ENCODE data around the gene GPRIN2. TPM values are rescaled to one million over a fixed set of nuclear protein-coding genes. Genes with fewer than 3 reads are reported as not detected.

Gene GPRIN2
- total and polyA plus RNA-seq, 2 of the 8 experiments (the other 6 are each of a cell fraction or from before 2014, with no cell fraction given), result 14.3 to 18.6 TPM

- Histone ChIP-seq H4K5ac (ENCODE audit: insufficient read length, low read depth, low read length) (no peak overlapping the region), H3K4me1 (replicated peaks in 1 of 4; ENCODE audit: control insufficient read depth in 3 of 4, insufficient read depth in 4 of 4, low read length in 3 of 4) (peaks cover 0 to 7% (median 0%) of the 10 kb centered on the region in 4 experiments; a peak in 1 of 7 replicates), H2AK5ac (ENCODE audit: low read depth, low read length) (peak overlapping the region; percentile 69), H3K79me1 (ENCODE audit: low read depth, low read length) (no peaks in the 10 kb centered on the region), H3K18ac (ENCODE audit: extremely low read depth, low read length) (no peak overlapping the region), H2BK5ac (ENCODE audit: low read depth, low read length) (peak overlapping the region; percentile 1; the same call in 1 of the 2 replicates), H3K79me2 (ENCODE audit: control insufficient read depth in 1 of 2, insufficient read depth in 2 of 2, low read length in 2 of 2) (peaks cover 0 to 6% of the 10 kb centered on the region in 2 experiments; a peak in 1 of 4 replicates), H2BK120ac (replicated peaks; ENCODE audit: low read depth, low read length) (peak overlapping the region; percentile 3), H3K9me3 (ENCODE audit: insufficient read depth in 2 of 2, low read depth in 1 of 2, low read length in 1 of 2) (no peaks in the 10 kb centered on the region), H3K14ac (ENCODE audit: insufficient read length) (peak overlapping the region; percentile 18), H3K56ac (replicated peaks; ENCODE audit: insufficient read length, low read depth, low read length) (peak overlapping the region; percentile 100), H3K27ac (ENCODE audit: low read depth, low read length) (no peak overlapping the region), H3K9ac (replicated peaks in 1 of 4; ENCODE audit: extremely low read depth in 1 of 4, low read depth in 3 of 4, low read length in 3 of 4) (peak overlapping the region in 1 of 4 experiments; percentile 32; a peak in 1 of 7 replicates), H2BK12ac (ENCODE audit: low read depth, low read length) (peak overlapping the region; percentile 10; the same call in 1 of the 2 replicates), H3K36me3 (ENCODE audit: control insufficient read depth in 2 of 4, insufficient read depth in 4 of 4, low read length in 3 of 4) (no peaks in the 10 kb centered on the region; a peak in 1 of 8 replicates), H3K4ac (replicated peaks; ENCODE audit: insufficient read length, low read depth, low read length) (peak overlapping the region; percentile 91), H2AFZ (ENCODE audit: low read length) (no peak overlapping the region), H3K4me3 (ENCODE audit: extremely low read depth in 1 of 4, insufficient read depth in 2 of 4, low read depth in 3 of 4, low read length in 4 of 4) (no peak overlapping the region), H2BK15ac (ENCODE audit: low read length) (peak overlapping the region; percentile 22), H4K91ac (replicated peaks; ENCODE audit: insufficient read length, low read length) (peak overlapping the region; percentile 86), H4K8ac (ENCODE audit: extremely low read depth, insufficient read depth, low read length) (no peak overlapping the region), H3K27me3 (replicated peaks in 1 of 4; ENCODE audit: control insufficient read depth in 3 of 4, extremely low read depth in 1 of 4, insufficient read depth in 3 of 4, low read length in 3 of 4) (0 out of 7 replicates have a peak, but pooled peaks cover 0 to 3% (median 0%) of the 10 kb centered on the region in 4 experiments), H3K23ac (ENCODE audit: insufficient read length) (peak overlapping the region; percentile 15), H4K20me1 (replicated peaks in 1 of 2; ENCODE audit: control insufficient read depth in 1 of 2, insufficient read depth in 2 of 2, low read length in 2 of 2) (peaks cover 0 to 15% of the 10 kb centered on the region in 2 experiments), H3K4me2 (ENCODE audit: insufficient read depth in 1 of 2, low read depth in 2 of 2, low read length in 2 of 2) (no peak overlapping the region), H2BK20ac (ENCODE audit: low read length) (0 out of 2 replicates have a peak overlapping the region, but pooled peaks have one; percentile 15), H3K23me2 (ENCODE audit: low read depth, low read length) (peaks cover 14% of the 10 kb centered on the region)
- FAIRE-seq, result no peak
- no peak for DNase-seq (ENCODE audit: low read depth in 1 of 2, low spot score in 2 of 2)
- CTCF ChIA-PET (ENCODE audit: partially characterized antibody), result interaction anchor here (1.0 to 1.2 kb wide), 2 partner anchors 11 to 15 kb away, joined by 3 read pairs; no protein-coding TSS in a partner anchor
- peak; percentile 21; the same call in 1 of the 2 replicates for TF ChIP-seq CBX8 (IDR thresholded peaks at IDR 0.05; ENCODE audit: borderline replicate concordance, low read depth, low read length)
- TF ChIP-seq SIRT6 (IDR thresholded peaks at IDR 0.05; ENCODE audit: low read length), result no peak
- 87 to 100% methylated on average over 3 to 4 of the region's 4 CpGs for WGBS, 2 experiments (ENCODE audit: extremely low coverage in 1 of 2, insufficient coverage in 1 of 2, insufficient read length in 1 of 2, insufficient replicate concordance in 2 of 2, low coverage in 1 of 2, low lambda C conversion rate in 2 of 2, missing lambda C conversion rate in 1 of 2)
- POLR2A ChIA-PET (ENCODE audit: partially characterized antibody), result no interaction called here
Measured at GRCh38 chr10:46525824-46526681, 30.4 kb downstream of the GPRIN2 start.
